K562 (cell line): Measurements from ENCODE around the gene CRYBG1. TPM values are rescaled to one million over a fixed set of nuclear protein-coding genes. Genes with fewer than 3 reads are reported as not detected.

Experiments
- CBX1 ChIP-seq: sonication (generic); IDR thresholded peaks from 2 replicates; pipeline ENCODE4 v1.6.1; 2016; ENCODE audit warnings: antibody characterized with exemption, low read depth, mild to moderate bottlenecking
- DPF2 ChIP-seq: fragments of 450-650 bp; IDR thresholded peaks from 2 replicates; pipeline ENCODE4 v1.6.1; 2016
- HLTF ChIP-seq: fragments of 450-650 bp; IDR thresholded peaks from 2 replicates; pipeline ENCODE4 v1.6.1; 2016
- KLF13 ChIP-seq: fragments of 450-650 bp; IDR thresholded peaks from 2 replicates; pipeline ENCODE4 v1.6.1; 2016; ENCODE audit warnings: missing genetic modification characterization, low read depth, mild to moderate bottlenecking, missing compliant biosample characterization, moderate library complexity, borderline replicate concordance
- KLF6 ChIP-seq: fragments of 250-450 bp; sonication (Bioruptor Pico); IDR thresholded peaks from 2 replicates; pipeline ENCODE4 v1.4.0; 2020; ENCODE audit warnings: mild to moderate bottlenecking, moderate library complexity, borderline replicate concordance
- MCM7 ChIP-seq, 2 experiments: fragments of 450-650 bp; IDR thresholded peaks; 2 replicates each; pipeline ENCODE4 v1.6.1; 2016 to 2018
- MYBL2 ChIP-seq, 2 experiments: fragments of 450-650 bp in 1 of 2; sonication (generic) in 1 of 2; formaldehyde crosslinking in 1 of 2; IDR thresholded peaks; 2 replicates each; pipeline versions ENCODE4 v1.6.1 to v1.8.1; 2017 to 2022; ENCODE audit warnings: borderline replicate concordance in 1 of 2, inconsistent platforms in 1 of 2, low read depth in 1 of 2, mild to moderate bottlenecking in 1 of 2, missing genetic modification reagents in 1 of 2, moderate library complexity in 1 of 2
- NBN ChIP-seq: fragments of 450-650 bp; IDR thresholded peaks from 2 replicates; pipeline ENCODE4 v1.6.1; 2016; ENCODE audit warnings: low read depth, mild to moderate bottlenecking
- NFATC3 ChIP-seq: fragments of 450-650 bp; IDR thresholded peaks from 2 replicates; pipeline ENCODE4 v1.6.1; 2017; ENCODE audit warnings: mild to moderate bottlenecking
- NR3C1 ChIP-seq: sonication (generic); formaldehyde crosslinking; IDR thresholded peaks from 2 replicates; pipeline ENCODE4 v1.8.1; 2022; ENCODE audit warnings: missing genetic modification reagents
- OTX1 ChIP-seq: fragments of 450-650 bp; formaldehyde crosslinking; IDR thresholded peaks from 2 replicates; pipeline ENCODE4 v1.4.0; 2022; ENCODE audit warnings: mild to moderate bottlenecking
- RBM17 ChIP-seq: fragments of 200-400 bp; formaldehyde crosslinking; IDR thresholded peaks from 2 replicates; pipeline ENCODE4 v1.6.1; 2017; ENCODE audit warnings: low read depth, mild to moderate bottlenecking, low read length, borderline replicate concordance
- SRSF7 ChIP-seq: fragments of 200-400 bp; formaldehyde crosslinking; optimal IDR thresholded peaks from 2 replicates; pipeline ENCODE3; 2017; ENCODE audit warnings: mild to moderate bottlenecking, low read depth, low read length
- TAF15 ChIP-seq: fragments of 200-400 bp; formaldehyde crosslinking; IDR thresholded peaks from 2 replicates; pipeline ENCODE4 v1.6.1; 2017; ENCODE audit warnings: mild to moderate bottlenecking, low read depth, low read length, moderate library complexity
- YY1 ChIP-seq, 3 experiments: IDR thresholded peaks; 2 replicates each; pipeline ENCODE4 v1.6.1; 2011; ENCODE audit warnings: low read length in 2 of 3, mild to moderate bottlenecking in 2 of 3, moderate library complexity in 2 of 3, borderline replicate concordance in 1 of 3, control low read depth in 1 of 3, low read depth in 1 of 3; ENCODE audit not compliant: insufficient read depth in 3 of 3, insufficient replicate concordance in 2 of 3, control insufficient read depth in 1 of 3, insufficient read length in 1 of 3; ENCODE audit errors: extremely low read depth in 1 of 3
- ZNF324 ChIP-seq: fragments of 250-450 bp; sonication (Bioruptor Pico); IDR thresholded peaks from 2 replicates; pipeline ENCODE4 v1.4.0; 2020; ENCODE audit warnings: mild to moderate bottlenecking
- ZNF444 ChIP-seq: fragments of 250-450 bp; sonication (Bioruptor Pico); IDR thresholded peaks from 2 replicates; pipeline ENCODE4 v1.4.0; 2020; ENCODE audit warnings: mild to moderate bottlenecking, moderate library complexity
- ZNF507 ChIP-seq: conservative IDR thresholded peaks from 2 replicates; pipeline ENCODE4 v1.6.1; 2017; ENCODE audit warnings: missing genetic modification characterization, missing compliant biosample characterization
- polyA plus RNA-seq, 8 experiments: library from polyadenylated mRNA; depleted of rRNA in 4 of 8; stranded (reverse) in 5 of 8; unstranded in 3 of 8; fragments of >200 nt; fragmentation: Nextera tagmentation in 2 of 8; fragmentation: Illumina TruSeq in 1 of 8; extraction: Ambion mirVana in 2 of 8; extraction: Trizol in 1 of 8; gene quantifications; 2 replicates each; pipeline versions ENCODE4 v1.2.1 to v1.2.3, GENCODE V29; 2011 to 2014; ENCODE audit warnings: inconsistent platforms in 1 of 8, missing spikeins in 1 of 8
- total RNA-seq, 7 experiments: library from RNA; depleted of rRNA in 6 of 7; stranded (reverse); fragments of >200 nt in 6 of 7; fragmentation: Illumina TruSeq in 2 of 7; extraction: Trizol in 2 of 7; gene quantifications; 2 replicates each; pipeline versions ENCODE4 v1.2.1 to v1.2.3, GENCODE V29; 2011 to 2021; ENCODE audit warnings: low replicate concordance in 1 of 7
- TF ChIP-seq, protein P1 (sequence below): sonication (generic); formaldehyde crosslinking; IDR thresholded peaks from 2 replicates; pipeline ENCODE4 v1.8.1; 2022; ENCODE audit warnings: missing genetic modification reagents
- TF ChIP-seq, protein P2 (sequence below): fragments of 250-450 bp; sonication (Bioruptor Pico); IDR thresholded peaks from 2 replicates; pipeline ENCODE4 v1.4.0; 2020; ENCODE audit warnings: mild to moderate bottlenecking, moderate library complexity
- TF ChIP-seq, protein P3 (sequence below): sonication (generic); formaldehyde crosslinking; IDR thresholded peaks from 2 replicates; pipeline ENCODE4 v1.9.0; 2022; ENCODE audit warnings: mild to moderate bottlenecking, missing genetic modification reagents
- TF ChIP-seq, protein P4 (sequence below): sonication (generic); formaldehyde crosslinking; IDR thresholded peaks from 2 replicates; pipeline ENCODE4 v1.8.1; 2023; ENCODE audit warnings: mild to moderate bottlenecking, missing genetic modification reagents

The CRYBG1 gene
- total and polyA plus RNA-seq, 9 of the 15 experiments (the other 6 are each of a cell fraction or from before 2014, with no cell fraction given) = 0.07 to 0.47 (median 0.11) TPM

DNA sequence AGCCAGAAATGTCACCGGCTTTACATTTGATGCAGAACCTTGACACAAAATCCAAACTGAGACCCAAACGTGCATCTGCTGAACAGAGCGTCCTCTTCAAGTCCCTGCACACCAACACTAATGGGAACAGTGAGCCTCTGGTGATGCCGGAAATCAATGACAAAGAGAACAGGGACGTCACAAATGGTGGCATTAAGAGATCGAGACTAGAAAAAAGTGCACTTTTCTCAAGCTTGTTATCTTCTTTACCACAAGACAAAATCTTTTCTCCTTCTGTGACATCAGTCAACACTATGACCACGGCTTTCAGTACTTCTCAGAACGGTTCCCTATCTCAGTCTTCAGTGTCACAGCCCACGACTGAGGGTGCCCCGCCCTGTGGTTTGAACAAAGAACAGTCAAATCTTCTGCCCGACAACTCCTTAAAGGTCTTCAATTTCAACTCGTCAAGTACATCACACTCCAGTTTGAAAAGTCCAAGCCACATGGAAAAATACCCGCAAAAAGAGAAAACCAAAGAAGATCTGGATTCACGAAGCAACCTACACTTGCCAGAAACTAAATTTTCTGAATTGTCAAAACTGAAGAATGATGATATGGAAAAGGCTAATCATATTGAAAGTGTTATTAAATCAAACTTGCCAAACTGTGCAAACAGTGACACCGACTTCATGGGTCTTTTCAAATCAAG, 160.3 kb downstream of the CRYBG1 start (continued):
- TF ChIP-seq NR3C1 (CRISPR knock-in tag) (no peak), SRSF7 (no peak), ZNF507 (tag) (no peak), KLF13 (tag) (no peak), MCM7 (IDR thresholded peaks at IDR 0.05) (no peak), OTX1 (CRISPR knock-in tag) (no peak), KLF6 (CRISPR knock-in tag) (no peak), YY1 (IDR thresholded peaks at IDR 0.05; ENCODE audit: borderline replicate concordance in 1 of 3, control insufficient read depth in 1 of 3, extremely low read depth in 1 of 3, insufficient read depth in 3 of 3, insufficient read length in 1 of 3, insufficient replicate concordance in 2 of 3, low read depth in 1 of 3, low read length in 2 of 3) (no peak), MYBL2 (IDR thresholded peaks at IDR 0.05; ENCODE audit: low read depth) (no peak; the same call in 1 of the 2 replicates), MYBL2 (CRISPR knock-in tag; IDR thresholded peaks at IDR 0.05; ENCODE audit: borderline replicate concordance) (no peak), NBN (peak; percentile 64; the same call in 1 of the 2 replicates), ZNF444 (CRISPR knock-in tag) (no peak), TAF15 (no peak), HLTF (no peak), CBX1 (no peak), ZNF324 (CRISPR knock-in tag) (no peak), NFATC3 (no peak), DPF2 (peak; percentile 91), RBM17 (no peak)
- TF ChIP-seq, protein P1, sequence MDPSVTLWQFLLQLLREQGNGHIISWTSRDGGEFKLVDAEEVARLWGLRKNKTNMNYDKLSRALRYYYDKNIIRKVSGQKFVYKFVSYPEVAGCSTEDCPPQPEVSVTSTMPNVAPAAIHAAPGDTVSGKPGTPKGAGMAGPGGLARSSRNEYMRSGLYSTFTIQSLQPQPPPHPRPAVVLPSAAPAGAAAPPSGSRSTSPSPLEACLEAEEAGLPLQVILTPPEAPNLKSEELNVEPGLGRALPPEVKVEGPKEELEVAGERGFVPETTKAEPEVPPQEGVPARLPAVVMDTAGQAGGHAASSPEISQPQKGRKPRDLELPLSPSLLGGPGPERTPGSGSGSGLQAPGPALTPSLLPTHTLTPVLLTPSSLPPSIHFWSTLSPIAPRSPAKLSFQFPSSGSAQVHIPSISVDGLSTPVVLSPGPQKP = no peak
- TF ChIP-seq, protein P2, sequence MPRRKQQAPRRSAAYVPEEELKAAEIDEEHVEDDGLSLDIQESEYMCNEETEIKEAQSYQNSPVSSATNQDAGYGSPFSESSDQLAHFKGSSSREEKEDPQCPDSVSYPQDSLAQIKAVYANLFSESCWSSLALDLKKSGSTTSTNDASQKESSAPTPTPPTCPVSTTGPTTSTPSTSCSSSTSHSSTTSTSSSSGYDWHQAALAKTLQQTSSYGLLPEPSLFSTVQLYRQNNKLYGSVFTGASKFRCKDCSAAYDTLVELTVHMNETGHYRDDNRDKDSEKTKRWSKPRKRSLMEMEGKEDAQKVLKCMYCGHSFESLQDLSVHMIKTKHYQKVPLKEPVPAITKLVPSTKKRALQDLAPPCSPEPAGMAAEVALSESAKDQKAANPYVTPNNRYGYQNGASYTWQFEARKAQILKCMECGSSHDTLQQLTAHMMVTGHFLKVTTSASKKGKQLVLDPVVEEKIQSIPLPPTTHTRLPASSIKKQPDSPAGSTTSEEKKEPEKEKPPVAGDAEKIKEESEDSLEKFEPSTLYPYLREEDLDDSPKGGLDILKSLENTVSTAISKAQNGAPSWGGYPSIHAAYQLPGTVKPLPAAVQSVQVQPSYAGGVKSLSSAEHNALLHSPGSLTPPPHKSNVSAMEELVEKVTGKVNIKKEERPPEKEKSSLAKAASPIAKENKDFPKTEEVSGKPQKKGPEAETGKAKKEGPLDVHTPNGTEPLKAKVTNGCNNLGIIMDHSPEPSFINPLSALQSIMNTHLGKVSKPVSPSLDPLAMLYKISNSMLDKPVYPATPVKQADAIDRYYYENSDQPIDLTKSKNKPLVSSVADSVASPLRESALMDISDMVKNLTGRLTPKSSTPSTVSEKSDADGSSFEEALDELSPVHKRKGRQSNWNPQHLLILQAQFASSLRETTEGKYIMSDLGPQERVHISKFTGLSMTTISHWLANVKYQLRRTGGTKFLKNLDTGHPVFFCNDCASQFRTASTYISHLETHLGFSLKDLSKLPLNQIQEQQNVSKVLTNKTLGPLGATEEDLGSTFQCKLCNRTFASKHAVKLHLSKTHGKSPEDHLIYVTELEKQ (CRISPR knock-in tag) = no peak
- TF ChIP-seq, protein P3, sequence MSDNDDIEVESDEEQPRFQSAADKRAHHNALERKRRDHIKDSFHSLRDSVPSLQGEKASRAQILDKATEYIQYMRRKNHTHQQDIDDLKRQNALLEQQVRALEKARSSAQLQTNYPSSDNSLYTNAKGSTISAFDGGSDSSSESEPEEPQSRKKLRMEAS (CRISPR knock-in tag) = no peak
- TF ChIP-seq, protein P4, sequence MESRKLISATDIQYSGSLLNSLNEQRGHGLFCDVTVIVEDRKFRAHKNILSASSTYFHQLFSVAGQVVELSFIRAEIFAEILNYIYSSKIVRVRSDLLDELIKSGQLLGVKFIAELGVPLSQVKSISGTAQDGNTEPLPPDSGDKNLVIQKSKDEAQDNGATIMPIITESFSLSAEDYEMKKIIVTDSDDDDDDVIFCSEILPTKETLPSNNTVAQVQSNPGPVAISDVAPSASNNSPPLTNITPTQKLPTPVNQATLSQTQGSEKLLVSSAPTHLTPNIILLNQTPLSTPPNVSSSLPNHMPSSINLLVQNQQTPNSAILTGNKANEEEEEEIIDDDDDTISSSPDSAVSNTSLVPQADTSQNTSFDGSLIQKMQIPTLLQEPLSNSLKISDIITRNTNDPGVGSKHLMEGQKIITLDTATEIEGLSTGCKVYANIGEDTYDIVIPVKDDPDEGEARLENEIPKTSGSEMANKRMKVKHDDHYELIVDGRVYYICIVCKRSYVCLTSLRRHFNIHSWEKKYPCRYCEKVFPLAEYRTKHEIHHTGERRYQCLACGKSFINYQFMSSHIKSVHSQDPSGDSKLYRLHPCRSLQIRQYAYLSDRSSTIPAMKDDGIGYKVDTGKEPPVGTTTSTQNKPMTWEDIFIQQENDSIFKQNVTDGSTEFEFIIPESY = no peak
